GDM1 (cell line): ENCODE data around the gene SUGP2.
"Not testable (repeated sequence)": the region's sequence is repeated elsewhere in the genome, so short reads cannot be mapped to it uniquely, and the experiment has no call there.

Experiments
- DNase-seq: peaks from one replicate; lab custom pipeline; 2025; lab: John Stamatoyannopoulos, UW

SUGP2 gene

GRCh38 chr19:18990128-18990708 is 43.1 kb downstream of the SUGP2 start:
- no peak for DNase-seq

GRCh38 chr19:18989316-18989715 is 44.0 kb downstream of the SUGP2 start:
- no peak for DNase-seq

GRCh38 chr19:18987456-18987855 is 45.9 kb downstream of the SUGP2 start:
- DNase-seq, result no peak

- DNase-seq, result peak; percentile 55
These were observed 48.1 kb downstream of the SUGP2 start for GRCh38 chr19:18985257-18985656.

- no peak for DNase-seq
These were observed 49.1 kb downstream of the SUGP2 start for GRCh38 chr19:18984251-18984650.

GRCh38 chr19:18982669-18983068 is 50.6 kb downstream of the SUGP2 start:
- no peak for DNase-seq

GRCh38 chr19:18980432-18981020 is 52.8 kb downstream of the SUGP2 start:
- DNase-seq, result no peak

- DNase-seq, result no peak
These were observed 54.7 kb downstream of the SUGP2 start for GRCh38 chr19:18978616-18979015.

- no peak for DNase-seq
These were observed 57.4 kb downstream of the SUGP2 start for GRCh38 chr19:18975869-18976268.

GRCh38 chr19:18975011-18975410 is 58.3 kb downstream of the SUGP2 start:
- no peak for DNase-seq

GRCh38 chr19:18972851-18973250 is 60.5 kb downstream of the SUGP2 start:
- no peak for DNase-seq

- DNase-seq, result no peak
These were observed 61.0 kb downstream of the SUGP2 start for GRCh38 chr19:18972301-18972811.

- no peak for DNase-seq
These were observed 63.2 kb downstream of the SUGP2 start for GRCh38 chr19:18969931-18970659.

- peak; percentile 46 for DNase-seq
These were observed 65.8 kb downstream of the SUGP2 start for GRCh38 chr19:18967358-18968146.

GRCh38 chr19:18966307-18966706 is 67.0 kb downstream of the SUGP2 start:
- no peak for DNase-seq

- no peak for DNase-seq
These were observed 69.2 kb downstream of the SUGP2 start for GRCh38 chr19:18964121-18964520.

- no peak for DNase-seq
These were observed 71.3 kb downstream of the SUGP2 start for GRCh38 chr19:18961767-18962620.

GRCh38 chr19:18960370-18960769 is 72.9 kb downstream of the SUGP2 start:
- no peak for DNase-seq

- no peak for DNase-seq
These were observed 78.3 kb downstream of the SUGP2 start for GRCh38 chr19:18955042-18955441.

- no peak for DNase-seq
These were observed 79.2 kb downstream of the SUGP2 start for GRCh38 chr19:18954094-18954493.

GRCh38 chr19:18952364-18953003 is 80.8 kb downstream of the SUGP2 start:
- not testable (repeated sequence) for DNase-seq
